GM20000 (cell line): Measurements from ENCODE around the gene NAIP.
"Not testable (repeated sequence)": the region's sequence is repeated elsewhere in the genome, so short reads cannot be mapped to it uniquely, and the experiment has no call there.

ENCODE experiments used
- DNase-seq: peaks from one replicate; pipeline ENCODE4 v3.0.0; 2012; ENCODE audit warnings: low spot score
- TF ChIP-seq, protein P1 (sequence below): IDR thresholded peaks from 2 replicates; pipeline ENCODE4 v1.5.1; 2012; ENCODE audit warnings: mild to moderate bottlenecking, control low read depth; ENCODE audit errors: extremely low read depth, missing control alignments

Gene NAIP

DNA sequence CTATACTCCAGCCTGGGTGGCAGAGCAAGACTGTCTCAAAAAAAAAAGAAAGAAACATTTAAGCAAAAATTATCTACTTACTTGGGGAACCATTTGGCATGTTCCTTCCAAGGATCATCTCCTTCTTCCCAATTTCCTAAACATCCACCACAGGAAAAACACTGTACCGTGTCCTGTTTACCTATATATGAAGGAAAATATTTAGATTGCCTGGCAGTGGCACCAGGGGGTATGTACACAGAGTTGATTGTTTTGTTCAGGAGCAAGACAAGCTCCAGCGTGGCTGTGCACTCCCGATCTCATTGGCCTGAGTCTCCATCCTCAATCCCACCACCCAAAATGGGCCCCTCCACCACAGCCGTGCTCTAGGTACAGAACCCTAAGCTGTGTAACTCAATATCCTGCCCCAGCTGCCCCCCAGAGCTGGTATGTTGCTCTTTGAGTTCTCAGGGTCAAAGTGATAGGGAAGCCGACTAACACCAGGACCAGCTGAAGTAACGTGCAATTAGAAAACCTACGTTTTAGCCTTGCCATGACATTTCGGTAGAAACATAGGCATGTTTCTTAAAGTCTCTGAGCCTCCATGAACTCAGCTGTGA is 13.8 kb downstream of the NAIP start:
- no peak for DNase-seq
- TF ChIP-seq, protein P1, sequence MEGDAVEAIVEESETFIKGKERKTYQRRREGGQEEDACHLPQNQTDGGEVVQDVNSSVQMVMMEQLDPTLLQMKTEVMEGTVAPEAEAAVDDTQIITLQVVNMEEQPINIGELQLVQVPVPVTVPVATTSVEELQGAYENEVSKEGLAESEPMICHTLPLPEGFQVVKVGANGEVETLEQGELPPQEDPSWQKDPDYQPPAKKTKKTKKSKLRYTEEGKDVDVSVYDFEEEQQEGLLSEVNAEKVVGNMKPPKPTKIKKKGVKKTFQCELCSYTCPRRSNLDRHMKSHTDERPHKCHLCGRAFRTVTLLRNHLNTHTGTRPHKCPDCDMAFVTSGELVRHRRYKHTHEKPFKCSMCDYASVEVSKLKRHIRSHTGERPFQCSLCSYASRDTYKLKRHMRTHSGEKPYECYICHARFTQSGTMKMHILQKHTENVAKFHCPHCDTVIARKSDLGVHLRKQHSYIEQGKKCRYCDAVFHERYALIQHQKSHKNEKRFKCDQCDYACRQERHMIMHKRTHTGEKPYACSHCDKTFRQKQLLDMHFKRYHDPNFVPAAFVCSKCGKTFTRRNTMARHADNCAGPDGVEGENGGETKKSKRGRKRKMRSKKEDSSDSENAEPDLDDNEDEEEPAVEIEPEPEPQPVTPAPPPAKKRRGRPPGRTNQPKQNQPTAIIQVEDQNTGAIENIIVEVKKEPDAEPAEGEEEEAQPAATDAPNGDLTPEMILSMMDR, result no peak

DNA sequence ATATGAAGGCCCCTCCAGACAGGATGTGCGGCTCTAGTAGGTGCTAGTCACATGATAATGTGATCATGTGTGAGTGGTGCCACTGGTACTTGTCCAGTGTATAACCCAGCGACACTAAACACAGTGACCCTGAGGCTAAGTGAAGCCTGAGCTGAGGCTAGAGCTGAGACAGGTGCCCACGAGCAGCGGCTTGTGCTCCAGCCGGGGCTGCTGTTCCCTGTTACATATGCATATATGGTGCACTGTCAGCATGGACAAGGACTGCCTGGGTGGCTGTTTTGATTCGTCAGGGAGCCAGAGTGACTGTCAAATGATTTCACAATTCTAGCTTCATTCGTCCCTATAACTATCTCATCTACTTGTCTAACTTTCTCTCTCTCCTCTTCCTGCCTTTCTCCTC is 18.2 kb downstream of the NAIP start:
- DNase-seq, result not testable (repeated sequence)

DNA sequence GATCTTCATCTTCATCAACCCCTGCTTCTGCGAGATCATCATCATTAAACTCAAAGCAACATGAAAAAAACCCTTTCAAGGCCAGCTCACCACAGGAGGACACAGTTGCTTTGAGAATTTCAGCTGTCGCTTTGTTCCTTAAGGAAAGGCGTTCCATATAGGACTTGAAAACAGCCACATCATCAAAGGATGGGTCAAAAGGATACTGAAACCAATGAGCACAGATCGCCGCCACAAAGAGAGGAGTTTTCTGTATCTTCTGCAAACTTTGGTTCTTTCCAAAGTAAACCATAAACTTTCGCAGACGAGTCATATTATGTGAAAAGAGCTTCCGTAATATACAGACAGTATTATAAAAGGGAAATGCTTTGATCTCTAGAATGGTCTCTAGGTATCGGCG is 40.3 kb downstream of the NAIP start:
- not testable (repeated sequence) for DNase-seq

DNA sequence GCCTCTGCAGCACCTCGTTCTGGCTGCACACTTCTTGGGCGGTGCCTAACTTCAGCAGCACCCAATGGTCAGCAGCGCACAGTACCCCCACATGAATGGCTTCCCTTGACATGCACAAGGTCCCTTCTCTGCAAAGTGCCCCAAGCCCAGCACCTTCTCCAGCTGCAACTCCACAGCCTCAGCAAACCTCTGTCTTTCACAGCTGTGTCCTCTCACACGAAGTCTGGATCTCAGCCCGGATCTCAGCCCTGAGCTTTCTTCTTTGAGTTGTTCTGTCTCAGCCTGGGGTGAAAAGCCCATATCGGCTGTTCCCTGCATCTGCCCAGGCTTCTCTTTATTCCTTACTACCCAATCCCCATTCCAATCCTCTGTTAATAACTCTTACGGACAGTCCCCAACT is 57.9 kb downstream of the NAIP start:
- not testable (repeated sequence) for DNase-seq

DNA sequence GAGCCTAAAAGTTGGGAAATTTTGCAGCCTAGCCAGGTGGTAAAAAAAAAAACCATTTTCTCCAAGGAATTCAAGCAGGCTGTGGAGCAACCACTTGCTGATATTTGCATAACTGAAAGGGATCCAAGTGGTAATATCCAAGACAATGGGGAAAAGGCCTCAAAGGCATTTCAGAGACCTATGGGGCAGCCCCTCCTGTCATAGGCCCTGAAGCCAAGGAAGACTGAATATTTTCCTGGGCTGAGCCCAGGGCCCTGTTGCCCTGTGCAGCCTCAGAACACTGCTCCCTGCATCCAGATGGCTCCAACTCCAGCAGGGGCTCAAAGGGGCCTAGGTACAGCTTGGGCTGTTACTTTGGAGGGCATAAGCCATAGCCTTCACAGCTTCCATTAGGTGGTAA is 60.6 kb downstream of the NAIP start:
- DNase-seq, result not testable (repeated sequence)

DNA sequence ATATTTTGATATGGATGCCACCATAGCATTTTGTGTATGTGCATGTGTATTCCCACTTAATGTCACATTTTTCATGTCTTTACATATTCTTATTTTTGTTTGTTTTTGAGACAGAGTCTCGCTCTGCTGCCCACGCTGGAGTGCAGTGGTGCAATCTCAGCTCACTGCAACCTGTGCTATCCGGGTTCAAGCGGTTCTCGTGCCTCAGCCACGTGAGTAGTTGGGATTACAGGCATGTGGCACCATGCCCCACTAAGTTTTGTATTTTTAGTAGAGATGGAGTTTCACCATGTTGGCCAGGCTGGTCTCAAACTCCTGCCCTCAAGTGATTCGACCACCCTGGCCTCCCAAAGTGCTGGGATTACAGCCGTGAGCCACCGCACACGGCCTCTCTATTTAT is 72.1 kb downstream of the NAIP start:
- DNase-seq, result not testable (repeated sequence)

DNA sequence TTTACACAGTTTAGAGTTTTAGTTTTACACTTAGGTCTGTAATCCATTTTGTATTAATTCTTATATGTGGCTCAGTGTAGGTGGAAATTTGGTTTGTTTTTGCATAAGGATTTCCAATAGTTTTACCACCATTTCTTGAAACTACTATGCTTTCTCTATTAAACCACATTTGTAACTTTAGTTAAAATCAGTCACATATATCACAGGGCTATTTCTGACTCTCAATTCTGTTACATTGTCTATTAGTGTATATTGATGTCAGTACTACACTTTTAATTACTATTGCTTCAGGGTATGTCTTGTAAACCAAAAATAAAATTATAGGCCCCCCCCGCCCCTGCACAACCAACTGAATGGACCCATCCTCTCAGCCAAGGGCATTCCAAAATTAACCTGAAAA is 92.6 kb downstream of the NAIP start:
- DNase-seq, result not testable (repeated sequence)

DNA sequence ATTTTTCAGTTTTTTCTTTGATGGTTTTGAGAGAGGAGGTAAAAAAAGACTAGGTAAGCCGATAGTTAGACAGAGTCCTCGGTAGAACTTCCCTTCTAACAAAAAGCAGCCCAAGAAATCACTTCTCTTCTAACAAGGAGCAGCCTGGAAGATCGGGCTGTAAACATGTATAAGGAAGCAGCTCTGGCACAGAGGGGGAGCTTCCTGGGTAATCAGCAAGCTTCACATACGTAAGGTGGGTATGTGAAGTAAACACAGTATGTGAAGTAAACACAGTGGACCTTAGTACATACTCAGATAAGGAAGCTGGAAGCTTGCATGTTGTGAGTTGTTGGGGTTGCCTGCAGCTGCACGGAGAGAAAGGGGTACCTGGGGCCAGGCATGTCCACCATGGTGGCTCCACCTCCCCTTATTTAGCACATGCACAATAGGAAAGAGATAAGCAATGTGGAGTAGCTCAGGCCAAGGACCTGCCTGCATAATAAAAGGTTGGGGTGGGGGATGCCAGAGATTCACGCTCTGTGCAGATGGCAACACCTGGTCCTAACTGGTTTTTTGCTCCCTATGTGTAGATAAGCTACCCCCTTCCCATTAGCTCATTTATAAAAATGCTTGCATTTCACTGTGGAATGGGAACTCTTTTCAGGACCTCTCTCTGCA is 93.3 kb downstream of the NAIP start:
- not testable (repeated sequence) for DNase-seq

DNA sequence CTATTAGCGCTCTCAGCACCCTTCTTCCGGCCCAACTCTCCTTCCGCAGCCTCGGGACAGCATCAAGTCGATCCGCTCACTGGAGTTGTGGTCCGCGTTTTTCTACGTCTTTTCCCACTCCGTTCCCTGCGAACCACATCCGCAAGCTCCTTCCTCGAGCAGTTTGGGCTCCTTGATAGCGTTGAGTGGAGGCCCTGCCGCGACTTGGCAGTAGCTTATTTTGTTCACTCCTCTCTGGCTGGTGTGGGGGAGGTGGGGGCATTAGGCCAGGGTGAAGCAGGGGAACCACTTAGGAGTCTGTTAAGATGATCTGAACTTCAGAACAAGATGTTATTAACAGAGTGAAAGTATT is 100.0 kb downstream of the NAIP start:
- DNase-seq, result not testable (repeated sequence)
